ENCODE data around the gene PCAT7. TPM values are rescaled to one million over a fixed set of nuclear protein-coding genes. Genes with fewer than 3 reads are reported as not detected.
A peak's percentile ranks its signal among the peaks of the same experiment; 100 is the strongest.

The PCAT7 gene
- total RNA-seq, 1 donor from 2014 or later, result 1.3 TPM

DNA sequence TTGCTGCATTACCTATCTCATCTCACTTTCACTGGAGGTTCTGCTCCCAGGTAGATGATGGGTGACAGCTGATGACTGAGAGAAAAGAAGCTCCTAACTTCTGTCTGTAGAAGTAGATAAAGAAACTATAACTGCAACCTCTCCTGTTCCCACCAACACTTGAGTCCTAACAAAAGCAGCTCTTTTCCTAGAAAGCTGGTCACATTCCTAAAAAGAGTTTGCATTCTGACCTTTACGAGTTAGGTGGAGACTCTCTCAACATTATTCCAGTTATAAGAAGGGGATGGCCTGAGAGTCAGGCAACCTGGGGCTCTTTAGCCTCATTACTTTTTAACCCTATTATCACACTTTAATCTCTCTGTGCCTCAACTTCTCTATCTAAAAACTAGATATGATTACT lies 8.9 kb upstream of the PCAT7 start:
- no peaks in the 10 kb centered on the region for H3K9me3 Mint-ChIP-seq (ENCODE audit: unreplicated experiment)
- H3K4me3 Mint-ChIP-seq (ENCODE audit: unreplicated experiment), result no peak overlapping the region

DNA sequence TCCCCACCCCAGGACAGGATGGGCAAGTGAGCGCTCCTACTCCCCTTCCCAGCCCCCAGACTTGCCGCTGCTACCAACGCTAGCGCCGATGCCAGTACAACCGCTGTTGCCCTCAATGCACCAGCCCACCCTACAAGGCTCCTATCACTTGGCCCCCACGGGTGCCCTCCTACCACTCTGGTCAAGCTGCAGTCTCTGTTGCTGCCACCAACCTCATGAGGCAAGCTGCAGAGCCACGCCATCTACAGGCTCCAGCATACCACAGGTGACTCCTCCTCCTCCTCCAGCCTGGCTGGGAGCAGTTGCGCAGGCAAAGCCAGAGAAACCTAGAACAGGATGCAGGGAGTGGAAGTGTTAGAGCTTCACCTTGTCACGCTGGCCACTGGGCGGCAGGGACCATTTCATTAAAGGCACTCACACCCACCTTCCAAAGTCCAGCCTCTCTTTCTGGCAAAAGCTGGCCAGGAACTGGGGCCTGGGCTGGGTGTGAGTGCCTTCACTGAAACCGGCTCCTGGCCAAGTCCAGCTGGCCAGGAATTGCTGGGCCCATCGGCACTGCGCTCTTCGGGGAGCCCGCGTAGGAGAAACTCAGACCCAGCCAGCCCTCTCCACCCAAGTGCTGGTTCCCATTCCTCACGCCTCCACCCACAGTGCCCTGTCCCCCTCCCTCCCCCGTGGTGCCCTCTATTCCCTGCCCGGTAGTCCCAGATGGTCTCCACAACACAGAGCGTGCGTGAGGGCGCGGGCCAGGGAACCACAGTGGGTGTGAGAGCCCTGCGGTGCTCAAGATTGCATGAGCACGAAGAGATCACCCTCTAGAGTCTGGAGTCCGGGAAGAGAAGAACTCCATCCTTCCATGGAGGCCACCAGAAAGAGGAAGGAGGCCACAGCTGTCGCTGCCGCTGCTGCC lies 1.6 kb upstream of the PCAT7 start:
- no peaks in the 10 kb centered on the region for H3K9me3 Mint-ChIP-seq (ENCODE audit: unreplicated experiment)
- TF ChIP-seq, protein P1, sequence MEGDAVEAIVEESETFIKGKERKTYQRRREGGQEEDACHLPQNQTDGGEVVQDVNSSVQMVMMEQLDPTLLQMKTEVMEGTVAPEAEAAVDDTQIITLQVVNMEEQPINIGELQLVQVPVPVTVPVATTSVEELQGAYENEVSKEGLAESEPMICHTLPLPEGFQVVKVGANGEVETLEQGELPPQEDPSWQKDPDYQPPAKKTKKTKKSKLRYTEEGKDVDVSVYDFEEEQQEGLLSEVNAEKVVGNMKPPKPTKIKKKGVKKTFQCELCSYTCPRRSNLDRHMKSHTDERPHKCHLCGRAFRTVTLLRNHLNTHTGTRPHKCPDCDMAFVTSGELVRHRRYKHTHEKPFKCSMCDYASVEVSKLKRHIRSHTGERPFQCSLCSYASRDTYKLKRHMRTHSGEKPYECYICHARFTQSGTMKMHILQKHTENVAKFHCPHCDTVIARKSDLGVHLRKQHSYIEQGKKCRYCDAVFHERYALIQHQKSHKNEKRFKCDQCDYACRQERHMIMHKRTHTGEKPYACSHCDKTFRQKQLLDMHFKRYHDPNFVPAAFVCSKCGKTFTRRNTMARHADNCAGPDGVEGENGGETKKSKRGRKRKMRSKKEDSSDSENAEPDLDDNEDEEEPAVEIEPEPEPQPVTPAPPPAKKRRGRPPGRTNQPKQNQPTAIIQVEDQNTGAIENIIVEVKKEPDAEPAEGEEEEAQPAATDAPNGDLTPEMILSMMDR (IDR thresholded peaks at IDR 0.05; ENCODE audit: unreplicated experiment), result no peak
- H3K27me3 Mint-ChIP-seq (ENCODE audit: unreplicated experiment), result peaks cover 2% of the 10 kb centered on the region
- DNase-seq (ENCODE audit: low spot score), result no peak
- no peak overlapping the region for H3K4me3 Mint-ChIP-seq (ENCODE audit: unreplicated experiment)
- H3K4me1 Mint-ChIP-seq (ENCODE audit: unreplicated experiment), result peaks cover 3% of the 10 kb centered on the region
- H3K36me3 Mint-ChIP-seq (ENCODE audit: low read depth, unreplicated experiment), result no peaks in the 10 kb centered on the region
- peak overlapping the region; percentile 23 for H3K27ac Mint-ChIP-seq (ENCODE audit: unreplicated experiment)

More for the DNA sequence above, 8.9 kb upstream of the PCAT7 start:
- Mint-ChIP-seq H3K27ac (ENCODE audit: unreplicated experiment) (no peak overlapping the region), H3K27me3 (ENCODE audit: unreplicated experiment) (peaks cover 2% of the 10 kb centered on the region), H3K36me3 (ENCODE audit: low read depth, unreplicated experiment) (no peaks in the 10 kb centered on the region), H3K4me1 (ENCODE audit: unreplicated experiment) (no peaks in the 10 kb centered on the region)
- TF ChIP-seq, protein P1 (IDR thresholded peaks at IDR 0.05; ENCODE audit: unreplicated experiment), result no peak
- DNase-seq (ENCODE audit: low spot score), result no peak

DNA sequence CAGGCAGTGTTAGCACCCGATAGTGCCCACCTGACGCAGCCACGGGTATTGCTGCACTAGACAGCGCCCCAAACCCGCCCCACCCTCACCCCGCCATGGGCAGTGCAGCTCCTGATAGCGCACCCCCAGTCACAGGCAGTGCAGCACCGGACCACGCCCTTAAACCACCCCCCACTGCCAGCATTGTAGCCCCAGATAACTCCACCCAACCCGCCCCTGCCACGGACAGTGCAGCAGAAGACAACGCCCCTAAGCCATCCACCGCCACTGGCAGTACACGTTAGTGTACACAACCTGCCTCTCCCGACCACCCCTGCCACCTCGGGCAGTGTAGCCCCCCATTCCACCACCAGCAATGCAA lies 825 bp upstream of the PCAT7 start:
- Mint-ChIP-seq H3K27me3 (ENCODE audit: unreplicated experiment) (peaks cover 2% of the 10 kb centered on the region), H3K27ac (ENCODE audit: unreplicated experiment) (no peak overlapping the region), H3K4me1 (ENCODE audit: unreplicated experiment) (peaks cover 3% of the 10 kb centered on the region), H3K36me3 (ENCODE audit: low read depth, unreplicated experiment) (no peaks in the 10 kb centered on the region), H3K9me3 (ENCODE audit: unreplicated experiment) (no peaks in the 10 kb centered on the region), H3K4me3 (ENCODE audit: unreplicated experiment) (no peak overlapping the region)
- no peak for DNase-seq (ENCODE audit: low spot score)
- TF ChIP-seq, protein P1 (IDR thresholded peaks at IDR 0.05; ENCODE audit: unreplicated experiment), result no peak

DNA sequence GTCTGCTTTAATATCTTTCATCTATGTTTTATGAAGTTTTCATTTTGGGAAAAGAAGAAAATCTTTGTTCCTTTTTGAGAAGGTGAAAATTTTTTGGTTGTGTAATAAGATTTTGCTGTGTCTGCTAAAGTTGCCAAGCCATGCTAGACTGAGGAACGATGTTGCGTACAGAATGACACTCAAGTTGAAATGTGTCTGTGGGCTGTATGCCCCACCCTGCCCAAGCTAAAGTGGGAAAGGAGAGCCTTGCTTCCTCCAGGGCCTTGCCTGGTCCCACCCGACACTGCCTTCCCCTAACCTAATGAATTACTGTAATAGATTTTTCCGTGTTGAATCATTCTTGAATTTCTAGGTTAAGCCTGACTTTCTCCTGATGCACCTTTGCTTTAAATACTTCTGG lies 2.5 kb downstream of the PCAT7 start:
- TF ChIP-seq, protein P1 (IDR thresholded peaks at IDR 0.05; ENCODE audit: unreplicated experiment), result no peak
- no peak overlapping the region for H3K27ac Mint-ChIP-seq (ENCODE audit: unreplicated experiment)
- no peaks in the 10 kb centered on the region for H3K9me3 Mint-ChIP-seq (ENCODE audit: unreplicated experiment)
- peaks cover 3% of the 10 kb centered on the region for H3K4me1 Mint-ChIP-seq (ENCODE audit: unreplicated experiment)
- H3K27me3 Mint-ChIP-seq (ENCODE audit: unreplicated experiment), result peaks cover 2% of the 10 kb centered on the region
- DNase-seq (ENCODE audit: low spot score), result no peak
- no peaks in the 10 kb centered on the region for H3K36me3 Mint-ChIP-seq (ENCODE audit: low read depth, unreplicated experiment)
- no peak overlapping the region for H3K4me3 Mint-ChIP-seq (ENCODE audit: unreplicated experiment)

DNA sequence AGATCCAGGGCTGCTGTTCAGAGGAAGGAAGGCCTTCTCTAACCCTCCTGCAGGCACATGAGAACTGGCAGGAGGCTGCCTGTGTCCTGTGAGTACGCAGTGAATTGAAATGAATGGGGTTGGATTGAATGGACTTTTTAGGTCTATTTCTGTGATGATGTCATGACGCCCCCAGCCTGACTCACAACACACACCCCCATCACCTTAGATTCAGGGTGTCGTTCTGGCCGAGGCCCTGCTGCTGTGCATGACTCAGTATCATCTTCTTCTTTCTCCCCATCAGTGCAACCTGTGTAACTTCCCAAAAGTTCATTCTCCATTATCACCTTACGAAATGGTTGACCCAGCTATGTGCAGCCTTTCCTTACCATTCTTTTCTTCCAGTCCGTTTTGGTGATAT lies 5.4 kb downstream of the PCAT7 start:
- no peak overlapping the region for H3K4me3 Mint-ChIP-seq (ENCODE audit: unreplicated experiment)
- no peak overlapping the region for H3K27ac Mint-ChIP-seq (ENCODE audit: unreplicated experiment)
- peaks cover 3% of the 10 kb centered on the region for H3K4me1 Mint-ChIP-seq (ENCODE audit: unreplicated experiment)
- DNase-seq (ENCODE audit: low spot score), result no peak
- H3K9me3 Mint-ChIP-seq (ENCODE audit: unreplicated experiment), result no peaks in the 10 kb centered on the region
- peaks cover 2% of the 10 kb centered on the region for H3K27me3 Mint-ChIP-seq (ENCODE audit: unreplicated experiment)
- H3K36me3 Mint-ChIP-seq (ENCODE audit: low read depth, unreplicated experiment), result no peaks in the 10 kb centered on the region
- TF ChIP-seq, protein P1 (IDR thresholded peaks at IDR 0.05; ENCODE audit: unreplicated experiment), result no peak
